Left lung (tissue), 10 donors: ENCODE measurements around the gene ANKRD28. TPM values are rescaled to one million over a fixed set of nuclear protein-coding genes. Genes with fewer than 3 reads are reported as not detected.

ENCODE experiments used
- ATAC-seq: fragments of 200-7000 bp; cut with Tn5 transposase; one replicate; pipeline ENCODE4 v1.9.1; 2020; ENCODE audit warnings: moderate library complexity
- DNase-seq, 4 donors: peaks; one replicate each; pipeline ENCODE4 v3.0.0-alpha.2; 2013 to 2020
- H3K27ac ChIP-seq, 2 donors: fragments of 200-600 bp; sonication (generic) in 1 of 2; one replicate each; pipeline versions ENCODE4 v1.5.0 to v1.8.0; 2020 to 2021
- H3K27me3 ChIP-seq, 2 donors: fragments of 200-600 bp; sonication (generic) in 1 of 2; one replicate each; pipeline versions ENCODE4 v1.5.0 to v1.8.0; 2020 to 2021
- H3K36me3 ChIP-seq, 2 donors: fragments of 200-600 bp; sonication (generic) in 1 of 2; one replicate each; pipeline versions ENCODE4 v1.5.0 to v1.8.0; 2020 to 2021
- H3K4me1 ChIP-seq, 2 donors: fragments of 200-600 bp; one replicate each; pipeline ENCODE4 v1.8.0; 2021
- H3K4me3 ChIP-seq, 2 donors: fragments of 200-600 bp; sonication (generic) in 1 of 2; one replicate each; pipeline versions ENCODE4 v1.5.0 to v1.8.0; 2020 to 2021; ENCODE audit warnings: mild to moderate bottlenecking in 1 of 2
- H3K9me3 ChIP-seq, 2 donors: fragments of 200-600 bp; sonication (generic) in 1 of 2; one replicate each; pipeline versions ENCODE4 v1.5.0 to v1.8.0; 2020 to 2021
- intact Hi-C, 2 donors: fragments of 100-400 bp; cut with DNase I; formaldehyde crosslinking; loops; one replicate each; pipeline versions ENCODE4 v1.11.2 to v1.14.2; 2022
- polyA plus RNA-seq, 6 donors: library from polyadenylated mRNA; unstranded; fragments of 120-200 nt; gene quantifications; one replicate each; pipeline ENCODE4 v1.2.1, GENCODE V29; 2013; ENCODE audit not compliant: insufficient read length in 6 of 6
- total RNA-seq, 2 donors: library from RNA; stranded (reverse); fragmentation: NEBNext Ultra II Directional; extraction: Animal tissue kit (Norgen Biotek cat#: 25700); gene quantifications; one replicate each; pipeline ENCODE4 v1.2.1, GENCODE V29; 2021
- TF ChIP-seq, protein P1 (sequence below), 2 donors: fragments of 200-600 bp; sonication (generic) in 1 of 2; IDR thresholded peaks; one replicate each; pipeline versions ENCODE4 v1.5.0 to v1.8.0; 2021; ENCODE audit warnings: antibody characterized with exemption in 2 of 2
- donor health status: DM: no; HTN: yes; CAD: no.
- donor health status: DM: no; HTN: no; CAD: no.

Gene ANKRD28
- total and polyA plus RNA-seq, 8 donors: 36.6 to 60.0 (median 47.2) TPM

DNA sequence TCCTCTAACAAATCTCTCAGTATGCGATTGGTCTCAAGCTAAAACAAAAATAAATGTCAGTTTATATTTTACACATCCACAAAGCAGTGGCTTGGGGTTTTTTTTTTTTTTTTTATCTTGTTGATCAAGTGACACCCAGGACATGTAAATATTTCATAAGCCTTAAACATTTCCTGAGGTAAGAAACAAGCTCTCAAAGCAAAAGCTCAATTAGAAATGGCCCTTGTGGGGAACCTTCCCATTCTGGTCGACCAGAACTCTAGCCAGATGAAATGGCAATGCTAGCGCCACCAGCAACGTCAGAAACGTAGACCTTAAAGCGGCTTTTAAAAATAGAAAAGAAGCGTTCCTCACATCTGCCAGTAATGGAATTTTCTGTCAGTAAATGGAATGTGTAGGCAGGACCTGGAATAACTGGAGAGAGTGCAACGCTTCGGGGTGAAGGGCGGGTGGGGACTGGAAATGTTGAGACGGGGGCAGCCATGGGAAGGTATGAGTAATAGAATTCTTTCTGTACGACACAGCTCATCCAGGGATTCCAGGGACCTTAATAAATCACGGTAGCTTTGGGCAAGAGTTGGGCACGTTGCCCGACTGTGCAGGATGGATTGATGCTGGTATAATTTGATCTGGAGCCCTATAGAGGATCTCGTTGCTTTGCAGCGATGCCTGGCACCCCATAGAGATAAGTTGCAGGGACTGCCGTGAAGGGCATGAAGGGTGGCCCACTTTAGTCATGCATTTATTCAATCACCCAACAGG, 151.9 kb downstream of the ANKRD28 start:
- H3K36me3 ChIP-seq: no peaks in the 10 kb centered on the region
- ATAC-seq (peak; percentile 34), DNase-seq (no peak)
- intact Hi-C loops: no loop called here
- peaks cover 14 to 27% of the 10 kb centered on the region in 2 donors for H3K4me1 ChIP-seq
- TF ChIP-seq, protein P1, sequence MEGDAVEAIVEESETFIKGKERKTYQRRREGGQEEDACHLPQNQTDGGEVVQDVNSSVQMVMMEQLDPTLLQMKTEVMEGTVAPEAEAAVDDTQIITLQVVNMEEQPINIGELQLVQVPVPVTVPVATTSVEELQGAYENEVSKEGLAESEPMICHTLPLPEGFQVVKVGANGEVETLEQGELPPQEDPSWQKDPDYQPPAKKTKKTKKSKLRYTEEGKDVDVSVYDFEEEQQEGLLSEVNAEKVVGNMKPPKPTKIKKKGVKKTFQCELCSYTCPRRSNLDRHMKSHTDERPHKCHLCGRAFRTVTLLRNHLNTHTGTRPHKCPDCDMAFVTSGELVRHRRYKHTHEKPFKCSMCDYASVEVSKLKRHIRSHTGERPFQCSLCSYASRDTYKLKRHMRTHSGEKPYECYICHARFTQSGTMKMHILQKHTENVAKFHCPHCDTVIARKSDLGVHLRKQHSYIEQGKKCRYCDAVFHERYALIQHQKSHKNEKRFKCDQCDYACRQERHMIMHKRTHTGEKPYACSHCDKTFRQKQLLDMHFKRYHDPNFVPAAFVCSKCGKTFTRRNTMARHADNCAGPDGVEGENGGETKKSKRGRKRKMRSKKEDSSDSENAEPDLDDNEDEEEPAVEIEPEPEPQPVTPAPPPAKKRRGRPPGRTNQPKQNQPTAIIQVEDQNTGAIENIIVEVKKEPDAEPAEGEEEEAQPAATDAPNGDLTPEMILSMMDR (IDR thresholded peaks at IDR 0.05): no peak
- no peaks in the 10 kb centered on the region for H3K9me3 ChIP-seq
- H3K27me3 ChIP-seq: no peaks in the 10 kb centered on the region
- H3K27ac ChIP-seq: no peak overlapping the region
- H3K4me3 ChIP-seq: no peak overlapping the region

DNA sequence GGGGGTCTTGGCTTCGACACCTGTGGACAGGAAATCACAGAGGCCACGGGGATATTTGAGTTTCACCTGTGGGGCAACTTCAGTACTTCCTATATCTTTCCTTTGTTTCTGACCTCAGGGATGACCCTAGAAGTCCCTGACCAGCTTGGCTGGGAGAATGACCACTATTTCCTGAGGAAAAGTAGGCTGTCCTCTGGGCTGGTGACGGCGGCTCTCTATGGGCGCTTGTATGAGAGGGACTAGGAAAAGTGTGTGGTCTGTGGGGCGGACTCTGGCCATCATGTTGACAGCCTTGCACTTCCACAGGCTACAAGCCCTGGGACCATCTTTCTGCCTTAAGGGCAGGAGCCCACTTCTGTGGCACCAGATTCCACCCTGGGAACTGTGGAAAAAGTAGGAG, 152.5 kb downstream of the ANKRD28 start:
- peaks cover 14 to 27% of the 10 kb centered on the region in 2 donors for H3K4me1 ChIP-seq

DNA sequence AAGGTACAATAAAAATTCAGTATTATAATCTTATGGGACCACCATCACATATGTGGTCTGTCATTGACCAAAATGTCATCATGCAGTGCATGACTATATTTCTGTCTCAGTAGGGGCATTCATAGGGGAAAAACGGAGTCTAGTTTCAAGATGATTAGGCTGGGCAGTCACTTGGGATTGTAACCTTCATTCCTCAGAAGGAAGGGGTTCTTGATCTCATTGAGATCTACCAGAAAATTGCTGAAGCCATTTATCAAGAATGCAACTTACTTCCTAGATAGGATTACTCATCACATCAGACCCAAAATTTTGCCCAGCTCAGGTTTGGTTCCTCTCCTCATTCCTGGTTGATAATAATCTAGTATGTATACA, 158.9 kb downstream of the ANKRD28 start:
- H3K4me3 ChIP-seq: no peak overlapping the region
- H3K27ac ChIP-seq: no peak overlapping the region
- TF ChIP-seq, protein P1 (IDR thresholded peaks at IDR 0.05): no peak
- ATAC-seq (no peak), DNase-seq (no peak)
- no peaks in the 10 kb centered on the region for H3K9me3 ChIP-seq
- H3K27me3 ChIP-seq: no peaks in the 10 kb centered on the region
- no peaks in the 10 kb centered on the region for H3K36me3 ChIP-seq
- peaks cover 14 to 20% of the 10 kb centered on the region in 2 donors for H3K4me1 ChIP-seq
- intact Hi-C loops: no loop called here

More for the DNA sequence above, 152.5 kb downstream of the ANKRD28 start:
- TF ChIP-seq, protein P1 (IDR thresholded peaks at IDR 0.05): no peak
- Histone ChIP-seq H3K4me3 (no peak overlapping the region), H3K27me3 (no peaks in the 10 kb centered on the region), H3K27ac (no peak overlapping the region), H3K9me3 (no peaks in the 10 kb centered on the region), H3K36me3 (no peaks in the 10 kb centered on the region)
- DNase-seq (no peak), ATAC-seq (no peak)
- intact Hi-C loops: no loop called here

GRCh38 chr3:15638193-15638890, 159.4 kb downstream of the ANKRD28 start:
- intact Hi-C loops: no loop called here
- no peak for DNase-seq
- H3K27ac ChIP-seq: no peak overlapping the region

More at GRCh38 chr3:15638193-15638890, 159.4 kb downstream of the ANKRD28 start:
- Histone ChIP-seq H3K27me3 (no peaks in the 10 kb centered on the region), H3K36me3 (no peaks in the 10 kb centered on the region), H3K4me3 (no peak overlapping the region), H3K9me3 (no peaks in the 10 kb centered on the region), H3K4me1 (peaks cover 14 to 20% of the 10 kb centered on the region in 2 donors)
- TF ChIP-seq, protein P1 (IDR thresholded peaks at IDR 0.05): no peak
- no peak for ATAC-seq
